Measurements from ENCODE around the gene PLCXD1. TPM values are rescaled to one million over a fixed set of nuclear protein-coding genes. Genes with fewer than 3 reads are reported as not detected.

The PLCXD1 gene
- total and polyA plus RNA-seq, 5 donors = 2.1 to 9.0 (median 4.2) TPM

DNA sequence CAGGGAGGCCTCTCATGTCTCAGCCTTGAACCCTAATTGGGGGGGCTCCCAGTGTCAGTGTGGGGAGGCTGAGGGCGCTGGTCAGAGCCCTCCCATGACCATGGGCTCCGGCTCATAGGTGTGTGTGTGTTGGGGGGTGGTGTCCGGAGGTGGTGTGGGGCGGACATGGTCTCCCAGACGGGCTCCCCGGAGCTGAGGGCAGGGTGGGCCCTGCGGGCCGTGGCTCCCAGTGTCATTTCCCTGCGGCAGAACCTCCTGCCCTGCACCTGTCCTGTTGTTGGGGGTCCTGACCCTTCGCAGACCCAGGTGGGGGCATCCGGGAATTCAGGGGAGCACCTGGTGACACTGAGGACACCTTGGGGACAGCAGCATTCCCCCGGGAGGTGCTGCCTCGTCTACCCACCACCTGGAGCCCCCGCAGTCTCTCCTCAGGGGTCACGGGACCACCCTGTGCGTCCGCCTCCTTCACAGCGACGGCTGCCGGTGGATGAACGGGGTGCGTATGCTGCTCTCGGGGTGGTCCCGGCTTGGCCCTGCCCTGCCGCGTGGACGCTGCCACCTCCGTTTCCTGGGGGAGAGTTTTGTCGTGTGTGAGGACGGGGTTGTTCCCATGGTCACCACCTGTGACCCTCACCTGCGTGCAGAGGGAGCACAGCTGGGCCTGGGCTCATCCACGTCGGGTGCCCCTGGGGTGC lies 51.9 kb downstream of the PLCXD1 start:
- DNase-seq (peak in 2 of 3 donors; percentile 32 to 59), ATAC-seq (no peak)
- Histone ChIP-seq H3K9me3 (ENCODE audit: control insufficient read depth, low read length) (no peaks in the 10 kb centered on the region), H3K4me1 (ENCODE audit: control insufficient read depth, insufficient read depth, low read length) (no peaks in the 10 kb centered on the region), H3K27ac (ENCODE audit: low read length) (no peak overlapping the region), H3K27me3 (ENCODE audit: control insufficient read depth, insufficient read depth) (no peaks in the 10 kb centered on the region), H3K4me3 (ENCODE audit: low read length) (no peak overlapping the region)
- WGBS = 93% methylated on average over 33 of the region's 33 CpGs
- intact Hi-C loops (cut with DNase I) = no loop called here

- Histone ChIP-seq H3K4me1 (ENCODE audit: control insufficient read depth, insufficient read depth, low read length) (no peaks in the 10 kb centered on the region), H3K4me3 (ENCODE audit: low read length) (no peak overlapping the region), H3K27me3 (ENCODE audit: control insufficient read depth, insufficient read depth) (no peaks in the 10 kb centered on the region), H3K9me3 (ENCODE audit: control insufficient read depth, low read length) (no peaks in the 10 kb centered on the region), H3K27ac (ENCODE audit: low read length) (no peak overlapping the region)
- no peak for ATAC-seq
- WGBS = 92% methylated on average over 51 of the region's 51 CpGs
- intact Hi-C loops (cut with DNase I) = no loop called here
- peak; percentile 12 to 60 (median 44) for DNase-seq
These were observed 52.6 kb downstream of the PLCXD1 start for GRCh38 chrX:333611-334311.

DNA sequence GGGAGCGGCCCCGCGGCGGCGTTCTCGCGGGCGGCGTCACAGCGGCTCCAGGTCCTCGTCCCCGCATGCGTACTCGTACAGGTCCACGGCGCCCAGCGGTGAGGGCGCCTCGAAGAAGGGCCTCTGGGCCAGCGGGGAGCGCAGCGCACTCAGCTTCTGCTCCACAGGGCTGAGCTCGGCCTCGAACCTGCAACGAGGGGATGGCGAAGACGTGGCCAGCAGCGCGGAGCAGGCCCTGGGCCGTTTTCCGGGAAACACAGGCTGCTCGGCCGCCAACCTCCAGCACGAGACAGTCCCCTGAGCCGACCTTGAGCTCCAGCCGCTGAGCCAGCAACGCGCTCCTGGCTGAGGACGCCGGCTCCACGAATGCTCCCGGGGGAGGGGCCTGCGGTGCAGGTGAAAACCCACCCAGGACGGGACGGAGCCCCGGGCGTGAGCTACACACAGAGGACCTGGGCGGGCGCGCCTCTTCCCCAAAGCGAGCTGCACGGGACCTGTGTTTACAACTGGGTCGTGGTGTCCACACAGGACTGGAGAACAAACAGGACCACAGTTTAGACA lies 53.2 kb downstream of the PLCXD1 start:
- Histone ChIP-seq H3K4me1 (ENCODE audit: control insufficient read depth, insufficient read depth, low read length) (no peaks in the 10 kb centered on the region), H3K4me3 (ENCODE audit: low read length) (no peak overlapping the region), H3K27ac (ENCODE audit: low read length) (no peak overlapping the region), H3K9me3 (ENCODE audit: control insufficient read depth, low read length) (no peaks in the 10 kb centered on the region), H3K27me3 (ENCODE audit: control insufficient read depth, insufficient read depth) (no peaks in the 10 kb centered on the region)
- peak; percentile 10 to 60 (median 56) for DNase-seq
- ATAC-seq = no peak
- 96% methylated on average over 53 of the region's 53 CpGs for WGBS
- intact Hi-C loops (cut with DNase I) = no loop called here

GRCh38 chrX:334971-335757 lies 54.0 kb downstream of the PLCXD1 start:
- intact Hi-C loops (cut with DNase I) = no loop called here
- WGBS = 93% methylated on average over 47 of the region's 47 CpGs
- DNase-seq (peak in 2 of 3 donors; percentile 51 to 60), ATAC-seq (no peak)
- H3K4me3 ChIP-seq (ENCODE audit: low read length) = no peak overlapping the region
- no peaks in the 10 kb centered on the region for H3K27me3 ChIP-seq (ENCODE audit: control insufficient read depth, insufficient read depth)
- H3K9me3 ChIP-seq (ENCODE audit: control insufficient read depth, low read length) = no peaks in the 10 kb centered on the region
- no peak overlapping the region for H3K27ac ChIP-seq (ENCODE audit: low read length)
- no peaks in the 10 kb centered on the region for H3K4me1 ChIP-seq (ENCODE audit: control insufficient read depth, insufficient read depth, low read length)

DNA sequence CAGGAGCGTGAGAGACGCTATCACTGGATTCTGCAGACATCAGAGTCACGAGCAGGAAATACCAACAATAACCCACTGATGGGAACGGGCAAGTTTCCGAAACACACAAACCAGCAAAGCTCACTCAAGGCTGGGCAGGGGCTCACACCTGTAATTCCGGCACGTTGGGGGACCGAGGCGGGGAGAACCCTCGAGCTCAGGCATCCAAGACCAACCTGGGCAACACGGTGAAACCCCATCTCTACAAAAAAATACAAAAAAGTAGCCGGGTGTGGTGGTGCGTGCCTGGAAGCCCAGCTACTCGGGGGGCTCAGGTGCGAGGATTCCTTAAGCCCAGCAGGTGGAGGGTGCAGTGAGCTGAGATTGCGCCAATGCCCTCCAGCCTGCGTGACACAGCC lies 54.6 kb downstream of the PLCXD1 start:
- H3K4me3 ChIP-seq (ENCODE audit: low read length) = no peak overlapping the region
- intact Hi-C loops (cut with DNase I) = no loop called here
- no peaks in the 10 kb centered on the region for H3K9me3 ChIP-seq (ENCODE audit: control insufficient read depth, low read length)
- no peaks in the 10 kb centered on the region for H3K4me1 ChIP-seq (ENCODE audit: control insufficient read depth, insufficient read depth, low read length)
- no peaks in the 10 kb centered on the region for H3K27me3 ChIP-seq (ENCODE audit: control insufficient read depth, insufficient read depth)
- ATAC-seq = no peak
- H3K27ac ChIP-seq (ENCODE audit: low read length) = no peak overlapping the region
- peak in 1 of 3 donors; percentile 23 for DNase-seq
- 92% methylated on average over 17 of the region's 17 CpGs for WGBS

DNA sequence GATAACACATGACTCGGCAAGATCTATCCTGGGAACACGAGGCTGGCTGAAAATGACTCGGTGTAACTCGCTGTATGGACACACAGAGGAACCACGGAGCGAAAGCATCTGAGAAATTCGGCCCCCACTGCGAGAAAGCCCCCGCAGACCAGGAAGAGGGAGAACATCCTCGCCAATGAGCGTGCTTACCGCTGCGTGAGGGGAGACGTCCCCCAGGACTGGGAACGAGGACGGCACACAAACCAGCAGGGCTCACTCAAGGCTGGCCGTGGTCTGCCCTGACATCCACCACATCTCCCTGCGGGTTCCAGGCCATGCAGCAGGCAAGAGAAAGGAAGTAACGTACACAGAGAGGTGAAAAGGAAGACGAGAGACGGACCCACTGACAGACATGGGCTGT lies 55.0 kb downstream of the PLCXD1 start:
- H3K9me3 ChIP-seq (ENCODE audit: control insufficient read depth, low read length) = no peaks in the 10 kb centered on the region
- WGBS = 87% methylated on average over 21 of the region's 21 CpGs
- no peak overlapping the region for H3K4me3 ChIP-seq (ENCODE audit: low read length)
- DNase-seq (peak in 1 of 3 donors; percentile 25), ATAC-seq (no peak)
- H3K27ac ChIP-seq (ENCODE audit: low read length) = no peak overlapping the region
- H3K27me3 ChIP-seq (ENCODE audit: control insufficient read depth, insufficient read depth) = no peaks in the 10 kb centered on the region
- intact Hi-C loops (cut with DNase I) = no loop called here
- no peaks in the 10 kb centered on the region for H3K4me1 ChIP-seq (ENCODE audit: control insufficient read depth, insufficient read depth, low read length)

DNA sequence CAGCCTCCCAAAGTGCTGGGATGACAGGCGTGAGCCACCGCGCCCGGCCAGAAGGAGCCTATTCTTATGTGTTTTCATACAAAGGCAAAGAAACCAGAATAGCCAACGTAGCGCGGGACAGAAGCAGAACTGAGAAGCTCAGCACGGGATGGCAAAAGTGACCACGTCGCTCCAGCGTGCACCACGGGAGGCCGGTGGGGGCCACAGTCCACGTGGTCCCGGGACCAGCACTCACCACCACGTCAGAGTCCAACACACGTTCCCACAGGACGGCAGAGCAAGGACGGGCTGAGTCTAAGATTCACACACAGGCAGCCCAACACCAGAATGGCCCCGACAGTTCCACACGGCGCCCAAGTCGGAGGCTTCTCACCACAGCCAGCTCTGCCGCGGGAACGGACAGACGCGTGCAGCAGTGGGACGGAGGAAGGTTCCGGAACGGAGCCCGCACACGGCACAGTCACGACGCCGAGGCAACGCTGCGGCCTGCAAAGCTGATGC lies 56.2 kb downstream of the PLCXD1 start:
- H3K4me1 ChIP-seq (ENCODE audit: control insufficient read depth, insufficient read depth, low read length) = no peaks in the 10 kb centered on the region
- DNase-seq (peak in 2 of 3 donors; percentile 36 to 43), ATAC-seq (no peak)
- intact Hi-C loops (cut with DNase I) = no loop called here
- no peak overlapping the region for H3K27ac ChIP-seq (ENCODE audit: low read length)
- H3K4me3 ChIP-seq (ENCODE audit: low read length) = no peak overlapping the region
- H3K27me3 ChIP-seq (ENCODE audit: control insufficient read depth, insufficient read depth) = no peaks in the 10 kb centered on the region
- H3K9me3 ChIP-seq (ENCODE audit: control insufficient read depth, low read length) = no peaks in the 10 kb centered on the region
- 88% methylated on average over 38 of the region's 38 CpGs for WGBS

DNA sequence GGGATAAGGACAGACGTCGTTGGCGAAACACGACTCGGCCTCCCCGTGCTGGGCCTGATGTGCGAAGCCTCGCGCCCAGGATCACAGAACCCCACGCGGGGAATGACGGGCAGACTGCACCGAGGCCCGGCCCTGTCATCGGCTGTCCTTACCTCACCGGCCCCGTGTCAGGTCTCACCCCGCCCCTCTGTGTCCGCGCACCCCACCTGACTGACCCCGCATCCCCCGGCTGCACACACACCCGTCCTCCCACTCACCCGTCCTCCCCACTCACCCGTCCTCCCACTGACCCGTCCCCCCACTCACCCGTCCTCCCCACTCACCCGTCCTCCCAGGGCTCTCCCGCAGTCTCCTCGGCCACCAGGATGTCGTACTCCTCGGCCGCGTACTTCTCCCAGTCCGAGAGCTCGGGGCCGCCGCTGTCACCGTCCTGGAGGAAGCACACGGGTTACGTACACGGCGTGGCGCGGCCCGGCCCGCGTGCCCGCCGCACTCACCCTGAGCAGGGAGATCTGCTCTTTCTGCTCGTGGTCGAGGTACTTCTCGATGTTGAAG lies 57.2 kb downstream of the PLCXD1 start:
- no peak overlapping the region for H3K27ac ChIP-seq (ENCODE audit: low read length)
- intact Hi-C loops (cut with DNase I) = no loop called here

DNA sequence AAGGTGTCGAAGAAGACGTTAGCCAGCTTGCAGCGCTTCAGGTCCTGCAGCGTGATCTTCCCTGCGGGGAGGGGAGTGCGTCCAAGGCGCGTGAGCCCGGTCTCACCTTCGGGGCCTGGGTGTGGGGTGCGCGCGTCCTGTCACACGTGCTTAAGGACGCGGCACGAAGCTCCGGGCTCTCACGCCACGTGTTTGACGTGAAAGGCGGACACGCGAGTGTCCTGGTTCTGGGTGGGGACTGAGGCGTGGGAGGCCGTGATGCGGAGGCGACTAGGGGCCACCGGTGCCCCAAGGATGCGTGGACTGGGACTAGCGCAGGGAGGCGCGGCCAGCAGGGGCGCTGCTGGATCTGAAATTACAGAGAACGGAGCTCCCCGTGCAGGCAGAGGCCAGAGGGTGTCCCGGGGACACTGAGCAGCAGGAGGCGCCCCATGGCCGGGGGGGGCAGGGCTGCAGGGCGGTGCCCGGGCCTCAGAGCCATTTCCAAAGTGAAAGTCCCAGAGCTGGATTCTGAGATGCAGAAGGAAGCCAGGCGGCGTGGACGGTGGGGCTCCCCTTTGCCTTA lies 57.7 kb downstream of the PLCXD1 start:
- DNase-seq (peak; percentile 13 to 56 (median 38)), ATAC-seq (no peak)
- WGBS = 95% methylated on average over 44 of the region's 44 CpGs
- intact Hi-C loops (cut with DNase I) = no loop called here
- Histone ChIP-seq H3K9me3 (ENCODE audit: control insufficient read depth, low read length) (no peaks in the 10 kb centered on the region), H3K27me3 (ENCODE audit: control insufficient read depth, insufficient read depth) (no peaks in the 10 kb centered on the region), H3K4me1 (ENCODE audit: control insufficient read depth, insufficient read depth, low read length) (no peaks in the 10 kb centered on the region), H3K4me3 (ENCODE audit: low read length) (no peak overlapping the region), H3K27ac (ENCODE audit: low read length) (no peak overlapping the region)

More for the DNA sequence above, 57.2 kb downstream of the PLCXD1 start:
- DNase-seq (peak; percentile 8 to 64 (median 50)), ATAC-seq (peak in 1 of 2 donors; percentile 9)
- Histone ChIP-seq H3K9me3 (ENCODE audit: control insufficient read depth, low read length) (no peaks in the 10 kb centered on the region), H3K27me3 (ENCODE audit: control insufficient read depth, insufficient read depth) (no peaks in the 10 kb centered on the region), H3K4me1 (ENCODE audit: control insufficient read depth, insufficient read depth, low read length) (no peaks in the 10 kb centered on the region), H3K4me3 (ENCODE audit: low read length) (no peak overlapping the region)
- WGBS = 91% methylated on average over 53 of the region's 53 CpGs

GRCh38 chrX:340121-340520 lies 58.9 kb downstream of the PLCXD1 start:
- DNase-seq = no peak
- H3K4me1 ChIP-seq (ENCODE audit: control insufficient read depth, insufficient read depth, low read length) = no peaks in the 10 kb centered on the region

More at GRCh38 chrX:340121-340520, 58.9 kb downstream of the PLCXD1 start:
- WGBS = 84% methylated on average over 19 of the region's 24 CpGs
- Histone ChIP-seq H3K27me3 (ENCODE audit: control insufficient read depth, insufficient read depth) (no peaks in the 10 kb centered on the region), H3K27ac (ENCODE audit: low read length) (no peak overlapping the region), H3K9me3 (ENCODE audit: control insufficient read depth, low read length) (no peaks in the 10 kb centered on the region), H3K4me3 (ENCODE audit: low read length) (no peak overlapping the region)
- intact Hi-C loops (cut with DNase I) = no loop called here
- ATAC-seq = no peak

Data from right cardiac atrium (tissue), 5 donors.